Endothelial cell of umbilical vein (primary cell): ENCODE results near the gene EVC2.

Experiments used
- POLR2A ChIP-seq: IDR thresholded peaks from 2 replicates; pipeline ENCODE4 v1.6.1; 2012; ENCODE audit warnings: low read depth, mild to moderate bottlenecking, control low read depth, low read length
- TF ChIP-seq, protein P1 (sequence below), 2 donors: IDR thresholded peaks; 1 replicate in 1 of 2; 2 replicates in 1 of 2; pipeline ENCODE4 v1.5.1; 2011; ENCODE audit warnings: low read length in 2 of 2, mild to moderate bottlenecking in 2 of 2, moderate library complexity in 2 of 2, control low read depth in 1 of 2, inconsistent platforms in 1 of 2, low read depth in 1 of 2; ENCODE audit not compliant: insufficient read depth in 1 of 2; ENCODE audit errors: extremely low read depth in 1 of 2

DNA sequence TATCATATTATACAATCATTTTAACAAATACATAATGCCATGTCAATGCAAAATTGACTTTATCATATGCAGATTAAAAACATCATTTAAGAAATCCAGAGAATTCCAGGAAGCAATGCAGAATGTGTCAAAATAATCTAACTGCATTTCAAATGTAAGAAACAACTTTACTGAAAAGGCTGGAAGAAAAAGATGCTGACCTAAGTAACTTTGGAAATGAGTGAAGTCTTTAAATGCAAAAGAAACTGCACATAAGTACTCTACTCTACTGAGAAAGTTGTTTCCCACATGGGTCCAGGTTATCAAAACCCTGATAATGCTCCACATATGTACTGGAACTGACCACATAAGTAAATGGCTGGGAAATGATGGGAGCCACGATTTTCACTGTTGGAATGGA, 149.9 kb downstream of the EVC2 start:
- TF ChIP-seq, protein P1, sequence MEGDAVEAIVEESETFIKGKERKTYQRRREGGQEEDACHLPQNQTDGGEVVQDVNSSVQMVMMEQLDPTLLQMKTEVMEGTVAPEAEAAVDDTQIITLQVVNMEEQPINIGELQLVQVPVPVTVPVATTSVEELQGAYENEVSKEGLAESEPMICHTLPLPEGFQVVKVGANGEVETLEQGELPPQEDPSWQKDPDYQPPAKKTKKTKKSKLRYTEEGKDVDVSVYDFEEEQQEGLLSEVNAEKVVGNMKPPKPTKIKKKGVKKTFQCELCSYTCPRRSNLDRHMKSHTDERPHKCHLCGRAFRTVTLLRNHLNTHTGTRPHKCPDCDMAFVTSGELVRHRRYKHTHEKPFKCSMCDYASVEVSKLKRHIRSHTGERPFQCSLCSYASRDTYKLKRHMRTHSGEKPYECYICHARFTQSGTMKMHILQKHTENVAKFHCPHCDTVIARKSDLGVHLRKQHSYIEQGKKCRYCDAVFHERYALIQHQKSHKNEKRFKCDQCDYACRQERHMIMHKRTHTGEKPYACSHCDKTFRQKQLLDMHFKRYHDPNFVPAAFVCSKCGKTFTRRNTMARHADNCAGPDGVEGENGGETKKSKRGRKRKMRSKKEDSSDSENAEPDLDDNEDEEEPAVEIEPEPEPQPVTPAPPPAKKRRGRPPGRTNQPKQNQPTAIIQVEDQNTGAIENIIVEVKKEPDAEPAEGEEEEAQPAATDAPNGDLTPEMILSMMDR (IDR thresholded peaks at IDR 0.05; ENCODE audit: extremely low read depth in 1 of 2, insufficient read depth in 1 of 2, low read depth in 1 of 2, low read length in 2 of 2), result no peak
- TF ChIP-seq POLR2A, result no peak
